Fibroblast of lung (primary cell): ENCODE measurements around the gene SH3TC2. TPM values are rescaled to one million over a fixed set of nuclear protein-coding genes. Genes with fewer than 3 reads are reported as not detected.

Experiments
- DNase-seq, 2 donors: peaks; one replicate each; pipeline versions ENCODE4 v3.0.0 to v3.0.0-alpha.2; 2010; ENCODE audit warnings: low read depth in 2 of 2
- H2AFZ ChIP-seq: 2 replicates; pipeline ENCODE4 v1.5.1; 2012; ENCODE audit warnings: low read length, control low read depth, inconsistent platforms
- H3K27ac ChIP-seq: 2 replicates; pipeline ENCODE4 v1.5.1; 2011; ENCODE audit warnings: low read length, control low read depth; ENCODE audit not compliant: insufficient read depth
- H3K27me3 ChIP-seq: 2 replicates; pipeline ENCODE4 v1.5.1; 2011; ENCODE audit warnings: mild to moderate bottlenecking, low read length; ENCODE audit not compliant: control insufficient read depth, insufficient read depth
- H3K36me3 ChIP-seq: 2 replicates; pipeline ENCODE4 v1.5.1; 2011; ENCODE audit warnings: low read length; ENCODE audit not compliant: control insufficient read depth, insufficient read depth
- H3K4me1 ChIP-seq: 2 replicates; pipeline ENCODE4 v1.5.1; 2011; ENCODE audit warnings: low read length; ENCODE audit not compliant: control insufficient read depth, insufficient read depth; ENCODE audit errors: extremely low read depth
- H3K4me2 ChIP-seq: 2 replicates; pipeline ENCODE4 v1.5.1; 2011; ENCODE audit warnings: low read length, control low read depth; ENCODE audit not compliant: insufficient read depth; ENCODE audit errors: extremely low read depth
- H3K4me3 ChIP-seq, 4 experiments: fragments of 200-600 bp in 1 of 4; sonication (generic) in 1 of 4; replicated peaks in 1 of 4; 2 replicates each; pipeline ENCODE4 v1.5.1; 2011 to 2016; ENCODE audit warnings: low read length in 4 of 4, low read depth in 3 of 4, mild to moderate bottlenecking in 3 of 4, control low read depth in 2 of 4, inconsistent platforms in 1 of 4, mixed read lengths in 1 of 4; ENCODE audit not compliant: insufficient read depth in 1 of 4; ENCODE audit errors: control extremely low read depth in 1 of 4
- H3K79me2 ChIP-seq: 2 replicates; pipeline ENCODE4 v1.5.1; 2012; ENCODE audit warnings: mild to moderate bottlenecking, low read length, inconsistent platforms; ENCODE audit not compliant: control insufficient read depth, insufficient read depth
- H3K9ac ChIP-seq: 2 replicates; pipeline ENCODE4 v1.5.1; 2011; ENCODE audit warnings: mild to moderate bottlenecking, low read length, control low read depth; ENCODE audit not compliant: insufficient read depth
- H3K9me3 ChIP-seq: 2 replicates; pipeline ENCODE4 v1.5.1; 2012; ENCODE audit warnings: low read depth, low read length; ENCODE audit not compliant: control insufficient read depth, insufficient read depth
- H4K20me1 ChIP-seq: 2 replicates; pipeline ENCODE4 v1.5.1; 2011; ENCODE audit warnings: low read length; ENCODE audit not compliant: control insufficient read depth, insufficient read depth; ENCODE audit errors: extremely low read depth
- EZH2 ChIP-seq: IDR thresholded peaks from 2 replicates; pipeline ENCODE4 v1.5.1; 2012; ENCODE audit warnings: low read length, control low read depth, mild to moderate bottlenecking; ENCODE audit errors: missing control alignments
- polyA plus RNA-seq, 2 donors: library from polyadenylated mRNA; depleted of rRNA in 1 of 2; stranded (reverse) in 1 of 2; unstranded in 1 of 2; fragments of >200 nt; gene quantifications; 2 replicates each; pipeline ENCODE4 v1.2.1, GENCODE V29; 2011 to 2012; ENCODE audit warnings: missing spikeins in 1 of 2
- total RNA-seq: library from RNA; depleted of rRNA; stranded (reverse); fragments of >200 nt; gene quantifications from 2 replicates; pipeline ENCODE4 v1.2.1, GENCODE V29; 2014
- TF ChIP-seq, protein P1 (sequence below), 2 donors: IDR thresholded peaks in 1 of 2; conservative IDR thresholded peaks in 1 of 2; 1 replicate in 1 of 2; 2 replicates in 1 of 2; pipeline ENCODE4 v1.5.1; 2011 to 2012; ENCODE audit warnings: low read length in 2 of 2, control low read depth in 1 of 2, inconsistent platforms in 1 of 2, low read depth in 1 of 2, mild to moderate bottlenecking in 1 of 2

SH3TC2 gene
- total and polyA plus RNA-seq, 2 donors (not counting 1 experiment from before 2014, with no cell fraction given) = 0.83 to 3.2 TPM

DNA sequence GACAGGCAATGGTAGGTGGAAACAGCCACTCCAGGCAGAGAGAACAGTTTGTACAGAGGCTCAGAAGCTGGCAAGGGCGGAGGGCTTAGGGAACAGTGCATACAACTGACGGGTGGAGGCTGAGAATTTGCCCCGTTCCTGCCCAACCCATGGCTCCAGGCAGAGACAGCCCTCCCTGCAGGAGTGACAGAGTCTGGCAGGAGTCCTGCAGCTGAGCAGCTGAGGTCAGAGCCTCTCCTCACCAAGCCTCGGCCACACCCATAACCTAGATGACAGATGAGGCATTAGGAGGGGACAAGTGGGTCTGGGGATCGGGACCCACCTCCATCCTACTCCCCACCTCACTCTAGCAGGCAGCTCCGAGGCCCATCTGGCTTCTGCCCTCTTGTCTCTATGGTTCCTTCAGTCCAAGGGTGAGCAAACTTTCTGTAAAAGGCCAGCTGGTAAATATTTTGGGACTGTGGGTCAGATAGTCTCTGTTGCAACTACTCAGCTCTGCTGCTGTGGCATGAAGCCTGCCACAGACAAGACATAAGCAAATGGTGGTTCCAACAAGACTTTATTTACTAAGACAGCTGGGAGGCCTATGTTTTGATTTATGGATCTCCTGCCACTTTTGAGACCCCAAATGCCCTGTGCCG is 83.7 kb downstream of the SH3TC2 start:
- H3K79me2 ChIP-seq = no peaks in the 10 kb centered on the region
- no peak for DNase-seq
- H3K27ac ChIP-seq = no peak overlapping the region
- H2AFZ ChIP-seq = no peak overlapping the region
- TF ChIP-seq EZH2 = no peak
- TF ChIP-seq, protein P1, sequence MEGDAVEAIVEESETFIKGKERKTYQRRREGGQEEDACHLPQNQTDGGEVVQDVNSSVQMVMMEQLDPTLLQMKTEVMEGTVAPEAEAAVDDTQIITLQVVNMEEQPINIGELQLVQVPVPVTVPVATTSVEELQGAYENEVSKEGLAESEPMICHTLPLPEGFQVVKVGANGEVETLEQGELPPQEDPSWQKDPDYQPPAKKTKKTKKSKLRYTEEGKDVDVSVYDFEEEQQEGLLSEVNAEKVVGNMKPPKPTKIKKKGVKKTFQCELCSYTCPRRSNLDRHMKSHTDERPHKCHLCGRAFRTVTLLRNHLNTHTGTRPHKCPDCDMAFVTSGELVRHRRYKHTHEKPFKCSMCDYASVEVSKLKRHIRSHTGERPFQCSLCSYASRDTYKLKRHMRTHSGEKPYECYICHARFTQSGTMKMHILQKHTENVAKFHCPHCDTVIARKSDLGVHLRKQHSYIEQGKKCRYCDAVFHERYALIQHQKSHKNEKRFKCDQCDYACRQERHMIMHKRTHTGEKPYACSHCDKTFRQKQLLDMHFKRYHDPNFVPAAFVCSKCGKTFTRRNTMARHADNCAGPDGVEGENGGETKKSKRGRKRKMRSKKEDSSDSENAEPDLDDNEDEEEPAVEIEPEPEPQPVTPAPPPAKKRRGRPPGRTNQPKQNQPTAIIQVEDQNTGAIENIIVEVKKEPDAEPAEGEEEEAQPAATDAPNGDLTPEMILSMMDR (conservative IDR thresholded peaks at IDR 0.05 in 1 of 2, IDR thresholded peaks at IDR 0.05 in 1 of 2; ENCODE audit: low read depth in 1 of 2, low read length in 2 of 2) = no peak
- no peaks in the 10 kb centered on the region for H3K36me3 ChIP-seq
- no peaks in the 10 kb centered on the region for H4K20me1 ChIP-seq
- no peak overlapping the region for H3K4me2 ChIP-seq
- no peak overlapping the region for H3K4me3 ChIP-seq
- H3K4me1 ChIP-seq = no peaks in the 10 kb centered on the region
- H3K9me3 ChIP-seq = no peaks in the 10 kb centered on the region
- H3K27me3 ChIP-seq = no peaks in the 10 kb centered on the region
- H3K9ac ChIP-seq = no peak overlapping the region

- H3K4me3 ChIP-seq = no peak overlapping the region
- no peaks in the 10 kb centered on the region for H3K36me3 ChIP-seq
- no peak overlapping the region for H3K27ac ChIP-seq
- no peak overlapping the region for H2AFZ ChIP-seq
- H3K9me3 ChIP-seq = no peaks in the 10 kb centered on the region
- DNase-seq = no peak
- no peak overlapping the region for H3K9ac ChIP-seq
- no peaks in the 10 kb centered on the region for H3K27me3 ChIP-seq
- TF ChIP-seq, protein P1 (conservative IDR thresholded peaks at IDR 0.05 in 1 of 2, IDR thresholded peaks at IDR 0.05 in 1 of 2; ENCODE audit: low read depth in 1 of 2, low read length in 2 of 2) = no peak
- no peak for TF ChIP-seq EZH2
- H3K79me2 ChIP-seq = no peaks in the 10 kb centered on the region
- H4K20me1 ChIP-seq = no peaks in the 10 kb centered on the region
- H3K4me1 ChIP-seq = peaks cover 5% of the 10 kb centered on the region
- H3K4me2 ChIP-seq = no peak overlapping the region
These were observed 84.3 kb downstream of the SH3TC2 start for GRCh38 chr5:148978370-148979082.

- Histone ChIP-seq H3K27ac (no peak overlapping the region), H3K36me3 (no peaks in the 10 kb centered on the region), H3K4me2 (no peak overlapping the region), H3K79me2 (no peaks in the 10 kb centered on the region), H3K9ac (no peak overlapping the region), H3K4me3 (no peak overlapping the region), H3K4me1 (peaks cover 13% of the 10 kb centered on the region), H3K9me3 (no peaks in the 10 kb centered on the region), H3K27me3 (no peaks in the 10 kb centered on the region), H2AFZ (no peak overlapping the region), H4K20me1 (no peaks in the 10 kb centered on the region)
- peak in 1 of 2 donors; percentile 60 for DNase-seq
- TF ChIP-seq EZH2 = no peak
- TF ChIP-seq, protein P1 (conservative IDR thresholded peaks at IDR 0.05 in 1 of 2, IDR thresholded peaks at IDR 0.05 in 1 of 2; ENCODE audit: low read depth in 1 of 2, low read length in 2 of 2) = no peak
These were observed 86.1 kb downstream of the SH3TC2 start for GRCh38 chr5:148976569-148977381.
